ENCODE results near the gene ZBTB20. TPM values are rescaled to one million over a fixed set of nuclear protein-coding genes. Genes with fewer than 3 reads are reported as not detected.

Gene ZBTB20
- total and polyA plus RNA-seq, 10 of the 15 experiments (the other 5 are each of a cell fraction or from before 2014, with no cell fraction given), result 0.20 to 5.5 (median 2.2) TPM

- no peak overlapping the region for H3K9ac ChIP-seq (ENCODE audit: control insufficient read depth, insufficient read depth, low read length)
These were observed 161.3 kb downstream of the ZBTB20 start for GRCh38 chr3:114985776-114986175.

More at GRCh38 chr3:114985776-114986175, 161.3 kb downstream of the ZBTB20 start:
- no peaks in the 10 kb centered on the region for H3K36me3 ChIP-seq (ENCODE audit: control insufficient read depth in 2 of 2, insufficient read depth in 2 of 2, low read length in 1 of 2)
- H3K9me3 ChIP-seq (replicated peaks; ENCODE audit: control insufficient read depth, insufficient read depth, low read length), result no peaks in the 10 kb centered on the region
- POLR2A ChIA-PET, result no interaction called here
- intact Hi-C loops (cut with micrococcal nuclease; ENCODE audit: unreplicated experiment), result no loop called here
- H2AFZ ChIP-seq (ENCODE audit: control insufficient read depth, low read depth, low read length), result no peak overlapping the region
- H3K27ac ChIP-seq (ENCODE audit: control insufficient read depth, insufficient read depth), result no peak overlapping the region
- DNase-seq (ENCODE audit: low read depth, low spot score) (no peak), ATAC-seq (no peak), FAIRE-seq (no peak)
- WGBS (ENCODE audit: insufficient coverage, insufficient replicate concordance, low lambda C conversion rate, missing lambda C conversion rate), result 67% methylated on average over 1 of the region's 1 CpG
- CTCF ChIA-PET, result no interaction called here
- H3K4me2 ChIP-seq (ENCODE audit: control insufficient read depth, insufficient read depth), result no peak overlapping the region
- in situ Hi-C loops (cut with MboI), result no loop called here
- no TSS peak for BruUV-seq (replicated peaks)
- no peaks in the 10 kb centered on the region for H3K79me2 ChIP-seq (ENCODE audit: control insufficient read depth, insufficient read depth, low read length)
- RAD21 ChIA-PET (ENCODE audit: unreplicated experiment), result no interaction called here
- no peaks in the 10 kb centered on the region for H3K4me1 ChIP-seq (ENCODE audit: control insufficient read depth, insufficient read depth, low read length)
- SMC1A ChIA-PET (ENCODE audit: uncharacterized antibody, unreplicated experiment), result interaction anchor here (1.0 kb wide), 1 partner anchor 9 kb away, joined by 3 read pairs; no protein-coding TSS in a partner anchor
- no peak for TF ChIP-seq CBFB (IDR thresholded peaks at IDR 0.05; ENCODE audit: low read depth)
- TF ChIP-seq CBX5 (IDR thresholded peaks at IDR 0.05; ENCODE audit: low read depth), result no peak
- no peak for TF ChIP-seq ATF2 (IDR thresholded peaks at IDR 0.05; ENCODE audit: low read length)
- TF ChIP-seq, protein P1, sequence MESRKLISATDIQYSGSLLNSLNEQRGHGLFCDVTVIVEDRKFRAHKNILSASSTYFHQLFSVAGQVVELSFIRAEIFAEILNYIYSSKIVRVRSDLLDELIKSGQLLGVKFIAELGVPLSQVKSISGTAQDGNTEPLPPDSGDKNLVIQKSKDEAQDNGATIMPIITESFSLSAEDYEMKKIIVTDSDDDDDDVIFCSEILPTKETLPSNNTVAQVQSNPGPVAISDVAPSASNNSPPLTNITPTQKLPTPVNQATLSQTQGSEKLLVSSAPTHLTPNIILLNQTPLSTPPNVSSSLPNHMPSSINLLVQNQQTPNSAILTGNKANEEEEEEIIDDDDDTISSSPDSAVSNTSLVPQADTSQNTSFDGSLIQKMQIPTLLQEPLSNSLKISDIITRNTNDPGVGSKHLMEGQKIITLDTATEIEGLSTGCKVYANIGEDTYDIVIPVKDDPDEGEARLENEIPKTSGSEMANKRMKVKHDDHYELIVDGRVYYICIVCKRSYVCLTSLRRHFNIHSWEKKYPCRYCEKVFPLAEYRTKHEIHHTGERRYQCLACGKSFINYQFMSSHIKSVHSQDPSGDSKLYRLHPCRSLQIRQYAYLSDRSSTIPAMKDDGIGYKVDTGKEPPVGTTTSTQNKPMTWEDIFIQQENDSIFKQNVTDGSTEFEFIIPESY (IDR thresholded peaks at IDR 0.05), result no peak
- TF ChIP-seq, protein P2, sequence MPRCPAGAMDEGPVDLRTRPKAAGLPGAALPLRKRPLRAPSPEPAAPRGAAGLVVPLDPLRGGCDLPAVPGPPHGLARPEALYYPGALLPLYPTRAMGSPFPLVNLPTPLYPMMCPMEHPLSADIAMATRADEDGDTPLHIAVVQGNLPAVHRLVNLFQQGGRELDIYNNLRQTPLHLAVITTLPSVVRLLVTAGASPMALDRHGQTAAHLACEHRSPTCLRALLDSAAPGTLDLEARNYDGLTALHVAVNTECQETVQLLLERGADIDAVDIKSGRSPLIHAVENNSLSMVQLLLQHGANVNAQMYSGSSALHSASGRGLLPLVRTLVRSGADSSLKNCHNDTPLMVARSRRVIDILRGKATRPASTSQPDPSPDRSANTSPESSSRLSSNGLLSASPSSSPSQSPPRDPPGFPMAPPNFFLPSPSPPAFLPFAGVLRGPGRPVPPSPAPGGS (IDR thresholded peaks at IDR 0.05; ENCODE audit: borderline replicate concordance, insufficient read depth, low read depth, low read length, poor library complexity, severe bottlenecking), result no peak
- TF ChIP-seq TCF12 (IDR thresholded peaks at IDR 0.05; ENCODE audit: low read depth, low read length), result no peak
- no peaks in the 10 kb centered on the region for H4K20me1 ChIP-seq (ENCODE audit: control insufficient read depth, insufficient read depth)
- no peaks in the 10 kb centered on the region for H3K27me3 ChIP-seq (replicated peaks in 1 of 2; ENCODE audit: control insufficient read depth in 2 of 2, insufficient read depth in 2 of 2, low read length in 1 of 2)
- no peak overlapping the region for H3K4me3 ChIP-seq
